Endothelial cell of umbilical vein (primary cell): ENCODE results near the gene MYORG. TPM values are rescaled to one million over a fixed set of nuclear protein-coding genes. Genes with fewer than 3 reads are reported as not detected.

Experiments
- BruUV-seq: library from RNA; stranded (reverse); fragments of 400-500 nt; replicated peaks from 2 replicates; lab custom pipeline; 2021; lab: Mats Ljungman, UMichigan
- CTCF ChIA-PET: fragments of 300-600, 350-600 bp; sonication (Branson Sonifier 250); formaldehyde crosslinking; loops from one replicate; lab custom pipeline; 2021; ENCODE audit warnings: antibody characterized with exemption, inconsistent platforms; lab: Charles Lee
- POLR2A ChIA-PET: fragments of 300-600, 350-600 bp; sonication (Branson Sonifier 250); formaldehyde crosslinking; loops from one replicate; lab custom pipeline; 2021; ENCODE audit warnings: antibody characterized with exemption, inconsistent platforms; lab: Charles Lee
- DNase-seq: peaks from one replicate; pipeline ENCODE4 v3.0.0-alpha.2; 2011; ENCODE audit warnings: low read depth, low spot score
- FAIRE-seq: peaks from 2 replicates; lab custom pipeline; 2011; peaks lifted over from hg19 to GRCh38; lab: Jason Lieb, UNC
- H2AFZ ChIP-seq: 2 replicates; pipeline ENCODE4 v1.6.0; 2012; ENCODE audit warnings: low read depth, low read length, control low read depth, inconsistent platforms
- H3K27ac ChIP-seq: 2 replicates; pipeline ENCODE4 v1.5.1; 2011; ENCODE audit warnings: low read depth, mild to moderate bottlenecking, control low read depth, low read length, moderate library complexity; ENCODE audit not compliant: insufficient read depth
- H3K27me3 ChIP-seq, 2 experiments: 2 replicates each; pipeline versions ENCODE4 v1.6.0 to v1.6.1; 2011; ENCODE audit warnings: low read length in 2 of 2, mixed read lengths in 1 of 2; ENCODE audit not compliant: control insufficient read depth in 2 of 2, insufficient read depth in 2 of 2
- H3K36me3 ChIP-seq, 2 experiments: 2 replicates in 1 of 2; 3 replicates in 1 of 2; pipeline ENCODE4 v1.5.1; 2011; ENCODE audit warnings: low read length in 2 of 2, mild to moderate bottlenecking in 1 of 2, moderate library complexity in 1 of 2; ENCODE audit not compliant: control insufficient read depth in 2 of 2, insufficient read depth in 2 of 2; ENCODE audit errors: extremely low read depth in 1 of 2
- H3K4me1 ChIP-seq: 3 replicates; pipeline ENCODE4 v1.5.1; 2011; ENCODE audit warnings: mild to moderate bottlenecking, low read length; ENCODE audit not compliant: control insufficient read depth, insufficient read depth; ENCODE audit errors: extremely low read depth
- H3K4me2 ChIP-seq: 2 replicates; pipeline ENCODE4 v1.6.1; 2011; ENCODE audit warnings: low read length, control low read depth, mixed read lengths; ENCODE audit not compliant: insufficient read depth
- H3K4me3 ChIP-seq, 3 experiments: fragments of 200-600 bp in 1 of 3; sonication (generic), shearing (Covaris generic) in 1 of 3; replicated peaks in 1 of 3; 2 replicates each; pipeline ENCODE4 v1.5.1; 2011 to 2016; ENCODE audit warnings: control low read depth in 3 of 3, low read length in 3 of 3, mild to moderate bottlenecking in 2 of 3, inconsistent platforms in 1 of 3, low read depth in 1 of 3, moderate library complexity in 1 of 3; ENCODE audit not compliant: insufficient read depth in 1 of 3
- H3K79me2 ChIP-seq: 2 replicates; pipeline ENCODE4 v1.6.0; 2012; ENCODE audit warnings: low read length, inconsistent platforms; ENCODE audit not compliant: control insufficient read depth, insufficient read depth
- H3K9ac ChIP-seq: replicated peaks from 2 replicates; pipeline ENCODE3; 2011; ENCODE audit warnings: low read length, control low read depth; ENCODE audit not compliant: insufficient read depth; ENCODE audit errors: extremely low read depth
- H3K9me1 ChIP-seq: replicated peaks from 3 replicates; pipeline ENCODE4 v1.6.0; 2011; ENCODE audit warnings: mild to moderate bottlenecking, low read length; ENCODE audit not compliant: control insufficient read depth, insufficient read depth; ENCODE audit errors: extremely low read depth
- H3K9me3 ChIP-seq: replicated peaks from 2 replicates; pipeline ENCODE4 v1.5.1; 2012; ENCODE audit warnings: low read length, inconsistent platforms; ENCODE audit not compliant: control insufficient read depth, insufficient read depth
- H4K20me1 ChIP-seq: replicated peaks from 2 replicates; pipeline ENCODE3; 2011; ENCODE audit warnings: mild to moderate bottlenecking, low read length; ENCODE audit not compliant: control insufficient read depth, insufficient read depth; ENCODE audit errors: extremely low read depth
- CTCF ChIP-seq, 2 donors: IDR thresholded peaks; 1 replicate in 1 of 2; 2 replicates in 1 of 2; pipeline ENCODE4 v1.5.1; 2011; ENCODE audit warnings: low read length in 2 of 2, mild to moderate bottlenecking in 2 of 2, moderate library complexity in 2 of 2, control low read depth in 1 of 2, inconsistent platforms in 1 of 2, low read depth in 1 of 2; ENCODE audit not compliant: insufficient read depth in 1 of 2; ENCODE audit errors: extremely low read depth in 1 of 2
- EZH2 ChIP-seq: IDR thresholded peaks from 2 replicates; pipeline ENCODE4 v1.6.1; 2012; ENCODE audit warnings: borderline replicate concordance, low read depth, mild to moderate bottlenecking, moderate library complexity, low read length, inconsistent platforms; ENCODE audit not compliant: severe bottlenecking
- FOS ChIP-seq: IDR thresholded peaks from 2 replicates; pipeline ENCODE4 v1.6.1; 2011; ENCODE audit warnings: mild to moderate bottlenecking, low read length, moderate library complexity, borderline replicate concordance; ENCODE audit not compliant: insufficient read depth
- GATA2 ChIP-seq: IDR thresholded peaks from 2 replicates; pipeline ENCODE4 v1.7.0; 2011; ENCODE audit warnings: low read depth, mild to moderate bottlenecking, moderate library complexity, mixed read lengths, low read length; ENCODE audit not compliant: insufficient read length, insufficient read depth
- JUN ChIP-seq: IDR thresholded peaks from 2 replicates; pipeline ENCODE4 v1.6.1; 2011; ENCODE audit warnings: borderline replicate concordance, low read depth; ENCODE audit not compliant: insufficient read length, insufficient read depth
- MAX ChIP-seq: IDR thresholded peaks from 2 replicates; pipeline ENCODE4 v1.6.1; 2011; ENCODE audit not compliant: insufficient read depth, insufficient read length
- MYC ChIP-seq: IDR thresholded peaks from one replicate; pipeline ENCODE4 v1.6.1; 2011; ENCODE audit warnings: mild to moderate bottlenecking, low read depth, low read length
- POLR2A ChIP-seq: IDR thresholded peaks from 2 replicates; pipeline ENCODE4 v1.6.1; 2012; ENCODE audit warnings: low read depth, mild to moderate bottlenecking, control low read depth, low read length
- POLR2AphosphoS5 ChIP-seq: IDR thresholded peaks from 2 replicates; pipeline ENCODE4 v1.6.1; 2012; ENCODE audit warnings: low read depth, mild to moderate bottlenecking, control low read depth, low read length, moderate library complexity; ENCODE audit not compliant: insufficient read depth
- dilution Hi-C: fragments of 300-500 bp; cut with MboI; formaldehyde crosslinking; loops from one replicate; pipeline ENCODE4 v1.15.0; 2019; ENCODE audit warnings: low sequenced_read_pairs; ENCODE audit not compliant: extremely low pct_ligation_motif_present
- intact Hi-C: fragments of 100-400 bp; cut with micrococcal nuclease; formaldehyde crosslinking; loops from one replicate; pipeline ENCODE4 v1.10.0; 2022
- polyA plus RNA-seq, 4 experiments: library from polyadenylated mRNA; depleted of rRNA in 3 of 4; stranded (reverse) in 3 of 4; unstranded in 1 of 4; fragments of >200 nt; gene quantifications; 2 replicates each; pipeline versions ENCODE4 v1.2.1 to v1.2.3, GENCODE V29; 2011 to 2012; ENCODE audit warnings: missing spikeins in 1 of 4
- total RNA-seq: library from RNA; stranded (reverse); gene quantifications from 2 replicates; pipeline ENCODE4 v1.2.3, GENCODE V29; 2021

The MYORG gene
- total and polyA plus RNA-seq, 2 donors (not counting 3 experiments of a cell fraction or from before 2014, with no cell fraction given) = 2.8 to 7.0 TPM

GRCh38 chr9:34328500-34328986, 48.2 kb downstream of the MYORG start:
- FAIRE-seq (no peak), DNase-seq (no peak)
- Histone ChIP-seq H3K27ac (peak overlapping the region; percentile 89), H3K4me2 (peak overlapping the region; percentile 84), H3K9ac (peak overlapping the region; percentile 84), H3K36me3 (no peaks in the 10 kb centered on the region), H3K79me2 (peaks cover 9% of the 10 kb centered on the region), H3K4me3 (peak overlapping the region; percentile 51 to 89 (median 87)), H4K20me1 (no peaks in the 10 kb centered on the region), H3K9me1 (no peaks in the 10 kb centered on the region), H2AFZ (peak overlapping the region; percentile 97), H3K9me3 (no peaks in the 10 kb centered on the region), H3K27me3 (no peaks in the 10 kb centered on the region), H3K4me1 (peaks cover 8% of the 10 kb centered on the region)
- ChIA-PET POLR2A (no interaction called here), CTCF (interaction anchor here (1.0 to 1.2 kb wide), 2 partner anchors 73 to 75 kb away, joined by 5 read pairs; no protein-coding TSS in a partner anchor)
- TF ChIP-seq JUN (no peak), MAX (no peak), CTCF (IDR thresholded peaks at IDR 0.05; ENCODE audit: extremely low read depth in 1 of 2, insufficient read depth in 1 of 2, low read depth in 1 of 2, low read length in 2 of 2) (no peak), FOS (no peak), POLR2AphosphoS5 (no peak), POLR2A (no peak), GATA2 (no peak), MYC (no peak), EZH2 (no peak)
- intact Hi-C loops = loop anchor here (5.0 kb wide), 1 partner anchor 76 kb away; no protein-coding TSS in a partner anchor
- dilution Hi-C loops = no loop called here
- TSS peak; percentile 50 for BruUV-seq
